Subcutaneous adipose tissue (tissue), 4 donors: ENCODE data around the gene SPARC. TPM values are rescaled to one million over a fixed set of nuclear protein-coding genes. Genes with fewer than 3 reads are reported as not detected.

Source experiments
- CTCF ChIP-seq: fragments of 450-650 bp; IDR thresholded peaks from one replicate; pipeline ENCODE4 v1.5.1; 2016; ENCODE audit warnings: low read depth, mild to moderate bottlenecking, control low read depth, antibody characterized with exemption, moderate library complexity
- total RNA-seq, 4 donors: library from RNA; depleted of rRNA; stranded (reverse); fragments of >200 nt; gene quantifications; one replicate each; pipeline ENCODE4 v1.1.0, GENCODE V29; 2016

SPARC gene
- total RNA-seq, 4 donors from 2014 or later = 792 to 1,545 (median 1,187) TPM

DNA sequence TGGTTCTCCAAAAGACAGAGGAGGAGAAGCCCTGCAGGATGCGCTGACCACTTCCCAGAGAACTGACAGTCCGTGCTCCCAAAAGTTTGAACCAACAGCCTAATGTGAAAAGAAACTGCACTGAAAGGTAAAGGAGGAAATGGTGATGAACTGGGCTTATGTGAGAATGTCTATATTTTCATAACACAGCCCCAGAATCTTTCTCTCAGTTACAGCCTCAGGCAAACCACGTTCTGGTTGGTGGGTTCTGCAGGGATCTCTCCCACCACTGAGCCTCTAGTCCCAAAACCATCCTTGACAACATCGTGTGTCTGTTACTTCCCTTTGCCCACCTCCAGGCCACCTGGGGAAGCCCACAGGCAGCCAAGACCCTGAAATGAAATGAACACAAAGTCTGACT, 23.9 kb downstream of the SPARC start:
- TF ChIP-seq CTCF = no peak

GRCh38 chr5:151661968-151662732, 24.6 kb downstream of the SPARC start:
- TF ChIP-seq CTCF = no peak

GRCh38 chr5:151660616-151661495, 25.9 kb downstream of the SPARC start:
- TF ChIP-seq CTCF = no peak

DNA sequence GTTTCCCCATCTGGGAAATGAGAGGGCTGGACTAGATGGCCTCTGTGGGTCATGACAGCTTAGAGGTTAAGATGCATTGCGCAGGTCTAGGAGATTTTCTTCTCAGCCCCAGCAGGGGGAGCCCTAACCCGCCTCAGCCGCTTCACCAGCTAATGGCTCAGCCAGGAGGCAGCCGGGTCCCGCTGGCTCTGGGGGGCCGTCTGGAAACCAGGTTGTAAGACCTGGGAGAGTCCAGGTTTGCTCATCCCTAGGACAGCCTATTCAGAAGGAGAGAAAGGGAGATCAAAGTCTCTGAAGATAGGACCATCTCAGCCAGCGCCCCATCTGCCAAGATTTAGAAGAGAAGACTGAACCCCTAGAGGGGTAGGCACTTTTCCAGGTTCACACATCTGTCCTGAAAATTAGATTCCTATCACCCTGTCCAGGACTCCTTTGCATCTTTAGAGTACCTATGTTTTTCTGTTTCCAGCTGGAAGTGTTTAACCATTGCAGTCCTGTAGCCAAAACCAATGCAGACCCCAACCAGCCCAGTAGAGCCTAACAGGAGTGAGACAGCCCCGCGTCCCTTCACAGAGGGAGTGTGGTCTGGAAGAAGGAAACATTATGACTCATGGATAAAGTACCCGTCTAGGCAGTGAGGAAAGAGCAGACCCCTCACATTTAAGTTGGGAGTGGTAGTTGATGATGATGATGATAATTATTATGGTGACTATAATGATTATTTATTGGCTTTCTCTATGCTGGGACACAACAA, 27.5 kb downstream of the SPARC start:
- no peak for TF ChIP-seq CTCF

DNA sequence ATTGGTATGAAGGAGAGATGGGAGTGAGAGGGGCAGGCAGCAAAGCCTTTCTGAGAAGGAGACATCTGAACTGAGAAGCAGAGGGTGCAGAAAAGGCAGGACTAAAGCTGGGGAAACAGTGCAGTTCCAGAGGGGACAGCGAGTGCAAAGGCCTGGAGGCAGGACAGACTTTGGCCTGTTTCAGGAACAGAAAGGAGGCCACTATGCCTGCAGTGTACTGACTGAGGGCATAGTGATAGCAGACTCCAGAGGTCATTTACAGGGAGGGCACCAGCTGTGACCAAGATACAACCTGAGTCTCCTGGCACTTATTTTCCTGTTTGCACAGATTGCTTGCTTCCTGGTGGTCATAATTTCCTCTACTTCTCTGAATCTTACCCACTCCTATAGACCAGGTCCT, 29.6 kb downstream of the SPARC start:
- TF ChIP-seq CTCF = no peak

GRCh38 chr5:151656311-151656710, 30.4 kb downstream of the SPARC start:
- TF ChIP-seq CTCF = no peak
